ENCODE results near the gene RDH16. TPM values are rescaled to one million over a fixed set of nuclear protein-coding genes. Genes with fewer than 3 reads are reported as not detected.
"Not testable (repeated sequence)": the region's sequence is repeated elsewhere in the genome, so short reads cannot be mapped to it uniquely, and the experiment has no call there.

Gene RDH16
- polyA plus RNA-seq, 1 experiment: 0.06 TPM

DNA sequence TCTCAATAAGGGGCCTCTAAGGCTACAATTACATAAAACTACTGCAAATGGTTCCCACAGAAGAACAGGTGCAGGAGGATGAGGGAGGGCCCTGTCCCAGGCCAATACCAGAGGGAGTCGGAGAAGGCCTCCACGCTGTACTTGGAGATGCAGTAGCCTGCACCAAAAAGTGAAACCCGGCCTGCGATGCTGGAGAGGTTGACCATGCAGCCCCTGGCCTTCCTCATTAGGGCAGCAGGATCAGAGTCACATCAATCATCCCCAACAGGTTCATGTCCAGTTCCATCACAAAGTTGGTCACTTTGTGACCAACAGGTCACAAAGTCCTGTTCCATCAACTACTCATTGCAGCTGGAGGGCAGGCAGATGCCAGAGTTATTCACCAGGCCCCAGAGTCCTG lies 26.0 kb upstream of the RDH16 start:
- POLR2A ChIA-PET: no interaction called here
- CTCF ChIA-PET: no interaction called here
- Histone ChIP-seq H3K27me3 (ENCODE audit: control insufficient read depth, insufficient read depth, low read length) (peaks cover 6% of the 10 kb centered on the region), H3K27ac (ENCODE audit: low read depth, low read length) (no peak overlapping the region), H3K9me3 (ENCODE audit: control insufficient read depth, insufficient read depth, low read length) (no peaks in the 10 kb centered on the region), H3K4me3 (ENCODE audit: low read depth, low read length) (no peak overlapping the region)
- no peak for TF ChIP-seq CTCF (IDR thresholded peaks at IDR 0.05; ENCODE audit: low read depth, low read length)
- no peak for DNase-seq (ENCODE audit: low read depth, low spot score)

DNA sequence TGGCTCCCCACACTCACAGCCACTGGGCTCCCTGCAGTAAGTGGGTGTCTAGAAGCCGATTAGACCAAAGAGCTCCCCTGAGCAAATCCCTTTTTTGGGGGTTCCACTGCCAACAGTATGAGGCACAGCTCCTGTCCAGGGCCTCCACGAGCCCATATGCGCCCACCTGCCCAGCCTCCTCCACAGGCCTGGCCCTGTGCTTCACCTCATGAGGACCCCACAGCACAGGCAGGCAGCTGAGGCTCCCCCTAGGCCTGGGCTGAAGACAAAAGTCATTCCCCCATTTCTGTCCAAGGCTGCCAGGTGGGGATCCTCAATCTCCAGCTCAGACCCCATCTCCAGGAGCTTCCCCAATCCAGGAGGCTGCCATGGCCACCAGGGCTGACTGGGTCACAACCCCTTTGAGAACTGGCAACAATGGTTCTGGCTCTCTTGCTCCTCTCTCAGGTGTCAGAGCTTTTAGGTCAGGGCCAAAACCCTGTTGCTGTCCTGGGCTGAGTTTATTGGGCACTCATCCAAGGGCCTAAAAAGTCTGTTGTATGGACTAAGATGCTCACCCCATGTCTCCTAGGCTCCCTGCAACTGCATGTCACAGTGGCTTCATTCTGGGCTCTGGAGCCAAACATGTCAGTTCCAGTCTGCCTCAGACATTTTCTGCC lies 25.3 kb upstream of the RDH16 start:
- H3K27me3 ChIP-seq (ENCODE audit: control insufficient read depth, insufficient read depth, low read length); H3K9me3 ChIP-seq (ENCODE audit: control insufficient read depth, insufficient read depth, low read length); CTCF ChIA-PET; DNase-seq (ENCODE audit: low read depth, low spot score); POLR2A ChIA-PET; H3K4me3 ChIP-seq (ENCODE audit: low read depth, low read length); H3K27ac ChIP-seq (ENCODE audit: low read depth, low read length): not testable (repeated sequence)

- no peak for TF ChIP-seq CTCF (IDR thresholded peaks at IDR 0.05; ENCODE audit: low read depth, low read length)
- Histone ChIP-seq H3K27me3 (ENCODE audit: control insufficient read depth, insufficient read depth, low read length) (peaks cover 4% of the 10 kb centered on the region), H3K4me3 (ENCODE audit: low read depth, low read length) (no peak overlapping the region), H3K27ac (ENCODE audit: low read depth, low read length) (no peak overlapping the region), H3K9me3 (ENCODE audit: control insufficient read depth, insufficient read depth, low read length) (no peaks in the 10 kb centered on the region)
- ChIA-PET POLR2A (interaction anchor here (0.6 kb wide), 1 partner anchor 106 kb away, joined by 3 read pairs; no protein-coding TSS in a partner anchor), CTCF (no interaction called here)
- DNase-seq (ENCODE audit: low read depth, low spot score): no peak
Observed at GRCh38 chr12:56980941-56981530, 23.6 kb upstream of the RDH16 start.

DNA sequence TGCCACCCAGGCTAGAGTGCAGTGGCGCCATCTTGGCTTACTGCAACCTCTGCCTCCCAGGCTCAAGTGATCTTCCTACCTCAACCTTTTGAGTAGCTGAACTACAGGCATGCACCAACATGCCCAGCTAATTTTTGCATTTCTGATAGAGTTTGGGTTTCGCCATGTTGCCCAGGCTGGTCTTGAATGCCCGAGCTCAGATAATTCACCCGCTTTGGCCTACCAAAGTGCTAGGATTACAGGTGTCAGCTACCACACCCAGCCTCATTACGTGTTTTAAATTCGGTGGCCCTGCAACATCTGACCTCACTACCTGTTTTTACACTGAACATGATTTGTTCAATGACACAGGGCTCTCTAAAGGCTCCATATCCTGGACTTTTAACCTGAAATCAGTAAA lies 22.9 kb upstream of the RDH16 start:
- no peak for DNase-seq (ENCODE audit: low read depth, low spot score)
- Histone ChIP-seq H3K9me3 (ENCODE audit: control insufficient read depth, insufficient read depth, low read length) (no peaks in the 10 kb centered on the region), H3K4me3 (ENCODE audit: low read depth, low read length) (no peak overlapping the region), H3K27ac (ENCODE audit: low read depth, low read length) (no peak overlapping the region), H3K27me3 (ENCODE audit: control insufficient read depth, insufficient read depth, low read length) (peaks cover 4% of the 10 kb centered on the region)
- CTCF ChIA-PET: no interaction called here
- POLR2A ChIA-PET: no interaction called here
- no peak for TF ChIP-seq CTCF (IDR thresholded peaks at IDR 0.05; ENCODE audit: low read depth, low read length)

GRCh38 chr12:56979628-56980027 lies 22.2 kb upstream of the RDH16 start:
- Histone ChIP-seq H3K9me3 (ENCODE audit: control insufficient read depth, insufficient read depth, low read length) (no peaks in the 10 kb centered on the region), H3K27ac (ENCODE audit: low read depth, low read length) (no peak overlapping the region), H3K27me3 (ENCODE audit: control insufficient read depth, insufficient read depth, low read length) (peaks cover 4% of the 10 kb centered on the region), H3K4me3 (ENCODE audit: low read depth, low read length) (no peak overlapping the region)
- no peak for TF ChIP-seq CTCF (IDR thresholded peaks at IDR 0.05; ENCODE audit: low read depth, low read length)
- CTCF ChIA-PET: no interaction called here
- DNase-seq (ENCODE audit: low read depth, low spot score): no peak
- POLR2A ChIA-PET: no interaction called here

All from AG04450 (cell line).